GM18870 (cell line): Measurements from ENCODE around the gene DSC3.
"Not testable (repeated sequence)": the region's sequence is repeated elsewhere in the genome, so short reads cannot be mapped to it uniquely, and the experiment has no call there.

Experiments
- ATAC-seq: cut with Tn5 transposase; IDR thresholded peaks from one replicate; pipeline ENCODE4 v1.9.1; 2021; ENCODE audit warnings: moderate library complexity; ENCODE audit not compliant: unreplicated experiment

DSC3 gene

GRCh38 chr18:31041271-31042083 lies 1.1 kb downstream of the DSC3 start:
- ATAC-seq: no peak

GRCh38 chr18:31040686-31041270 lies 1.8 kb downstream of the DSC3 start:
- no peak for ATAC-seq

GRCh38 chr18:31039426-31039825 lies 3.1 kb downstream of the DSC3 start:
- no peak for ATAC-seq

GRCh38 chr18:31037686-31038085 lies 4.9 kb downstream of the DSC3 start:
- ATAC-seq: not testable (repeated sequence)

- ATAC-seq: no peak
Observed at GRCh38 chr18:31034541-31034940, 8.0 kb downstream of the DSC3 start.

GRCh38 chr18:31030574-31031278 lies 11.8 kb downstream of the DSC3 start:
- no peak for ATAC-seq

- no peak for ATAC-seq
Observed at GRCh38 chr18:31015715-31016434, 26.7 kb downstream of the DSC3 start.

GRCh38 chr18:31011455-31011854 lies 31.1 kb downstream of the DSC3 start:
- ATAC-seq: not testable (repeated sequence)

GRCh38 chr18:31010601-31011000 lies 31.9 kb downstream of the DSC3 start:
- ATAC-seq: no peak

- ATAC-seq: no peak
Observed at GRCh38 chr18:30999887-31000628, 42.5 kb downstream of the DSC3 start.

- ATAC-seq: no peak
Observed at GRCh38 chr18:30999186-30999585, 43.4 kb downstream of the DSC3 start.

GRCh38 chr18:30997223-30997622 lies 45.3 kb downstream of the DSC3 start:
- no peak for ATAC-seq

GRCh38 chr18:30992231-30992630 lies 50.3 kb downstream of the DSC3 start:
- no peak for ATAC-seq

GRCh38 chr18:30991397-30991796 lies 51.1 kb downstream of the DSC3 start:
- no peak for ATAC-seq

- ATAC-seq: no peak
Observed at GRCh38 chr18:30989141-30989540, 53.4 kb downstream of the DSC3 start.

- no peak for ATAC-seq
Observed at GRCh38 chr18:30988440-30988839, 54.1 kb downstream of the DSC3 start.

- no peak for ATAC-seq
Observed at GRCh38 chr18:30987467-30988241, 54.9 kb downstream of the DSC3 start.

- no peak for ATAC-seq
Observed at GRCh38 chr18:30985753-30986152, 56.8 kb downstream of the DSC3 start.

- ATAC-seq: no peak
Observed at GRCh38 chr18:30982285-30982992, 60.1 kb downstream of the DSC3 start.
